ENCODE measurements around the gene MAPK11. TPM values are rescaled to one million over a fixed set of nuclear protein-coding genes. Genes with fewer than 3 reads are reported as not detected.
A peak's percentile ranks its signal among the peaks of the same experiment; 100 is the strongest.

Gene MAPK11
- total RNA-seq, 1 experiment from 2014 or later = 14.3 TPM

DNA sequence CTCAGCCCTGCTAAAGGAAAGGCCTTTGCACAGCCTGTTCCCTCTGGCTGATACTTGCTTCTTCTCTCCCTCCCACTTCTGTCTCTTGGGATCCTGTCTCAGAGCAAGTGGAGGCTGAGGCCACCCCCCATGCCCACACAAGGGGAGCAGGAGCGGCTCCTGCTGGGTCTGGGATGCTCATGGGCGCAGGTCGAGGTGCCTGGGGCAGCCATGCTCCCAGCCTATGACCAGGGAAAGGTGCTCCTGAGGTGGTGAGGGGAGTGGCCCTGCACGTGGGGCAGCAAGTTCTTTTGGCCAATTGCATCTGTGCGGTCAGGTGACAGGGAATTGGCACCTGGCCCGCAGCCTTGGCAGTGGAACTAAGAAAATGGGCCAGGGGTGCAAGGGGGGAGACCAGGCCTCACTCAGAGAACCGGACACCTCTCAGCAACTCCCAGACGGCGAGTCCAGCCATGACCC is 1.5 kb downstream of the MAPK11 start:
- CTCF ChIA-PET = no interaction called here
- no TSS peak for BruUV-seq (replicated peaks)
- Mint-ChIP-seq H3K4me3 (ENCODE audit: low read depth, unreplicated experiment) (peak overlapping the region; percentile 63), H3K27me3 (ENCODE audit: unreplicated experiment) (no peaks in the 10 kb centered on the region), H3K9me3 (ENCODE audit: low read depth, unreplicated experiment) (no peaks in the 10 kb centered on the region), H3K36me3 (ENCODE audit: insufficient read depth, unreplicated experiment) (peaks cover 41% of the 10 kb centered on the region), H3K27ac (ENCODE audit: unreplicated experiment) (no peak overlapping the region), H3K4me1 (ENCODE audit: low read depth, unreplicated experiment) (peaks cover 17% of the 10 kb centered on the region)
- TF ChIP-seq CTCF (IDR thresholded peaks at IDR 0.05; ENCODE audit: unreplicated experiment) = no peak
- DNase-seq = peak; percentile 62
- intact Hi-C loops (cut with micrococcal nuclease; ENCODE audit: unreplicated experiment) = no loop called here

GRCh38 chr22:50267591-50268390 is 2.4 kb downstream of the MAPK11 start:
- CTCF ChIA-PET = no interaction called here
- intact Hi-C loops (cut with micrococcal nuclease; ENCODE audit: unreplicated experiment) = no loop called here
- Mint-ChIP-seq H3K4me3 (ENCODE audit: low read depth, unreplicated experiment) (no peak overlapping the region), H3K36me3 (ENCODE audit: insufficient read depth, unreplicated experiment) (peaks cover 35% of the 10 kb centered on the region), H3K4me1 (ENCODE audit: low read depth, unreplicated experiment) (peaks cover 14% of the 10 kb centered on the region), H3K9me3 (ENCODE audit: low read depth, unreplicated experiment) (no peaks in the 10 kb centered on the region), H3K27me3 (ENCODE audit: unreplicated experiment) (no peaks in the 10 kb centered on the region), H3K27ac (ENCODE audit: unreplicated experiment) (no peak overlapping the region)
- TF ChIP-seq CTCF (IDR thresholded peaks at IDR 0.05; ENCODE audit: unreplicated experiment) = no peak
- no TSS peak for BruUV-seq (replicated peaks)
- no peak for DNase-seq

- peaks cover 21% of the 10 kb centered on the region for H3K4me1 Mint-ChIP-seq (ENCODE audit: low read depth, unreplicated experiment)
- H3K9me3 Mint-ChIP-seq (ENCODE audit: low read depth, unreplicated experiment) = no peaks in the 10 kb centered on the region
- no peaks in the 10 kb centered on the region for H3K27me3 Mint-ChIP-seq (ENCODE audit: unreplicated experiment)
- intact Hi-C loops (cut with micrococcal nuclease; ENCODE audit: unreplicated experiment) = no loop called here
- no peak for DNase-seq
- H3K36me3 Mint-ChIP-seq (ENCODE audit: insufficient read depth, unreplicated experiment) = peaks cover 35% of the 10 kb centered on the region
- H3K27ac Mint-ChIP-seq (ENCODE audit: unreplicated experiment) = no peak overlapping the region
- no peak overlapping the region for H3K4me3 Mint-ChIP-seq (ENCODE audit: low read depth, unreplicated experiment)
- TF ChIP-seq CTCF (IDR thresholded peaks at IDR 0.05; ENCODE audit: unreplicated experiment) = no peak
- no TSS peak for BruUV-seq (replicated peaks)
- CTCF ChIA-PET = no interaction called here
These were observed 3.2 kb downstream of the MAPK11 start for GRCh38 chr22:50266994-50267393.

GRCh38 chr22:50264946-50265669 is 5.1 kb downstream of the MAPK11 start:
- CTCF ChIA-PET = no interaction called here
- no peaks in the 10 kb centered on the region for H3K9me3 Mint-ChIP-seq (ENCODE audit: low read depth, unreplicated experiment)
- no peak overlapping the region for H3K4me3 Mint-ChIP-seq (ENCODE audit: low read depth, unreplicated experiment)
- peaks cover 27% of the 10 kb centered on the region for H3K36me3 Mint-ChIP-seq (ENCODE audit: insufficient read depth, unreplicated experiment)
- intact Hi-C loops (cut with micrococcal nuclease; ENCODE audit: unreplicated experiment) = no loop called here
- no peaks in the 10 kb centered on the region for H3K27me3 Mint-ChIP-seq (ENCODE audit: unreplicated experiment)
- H3K4me1 Mint-ChIP-seq (ENCODE audit: low read depth, unreplicated experiment) = peaks cover 24% of the 10 kb centered on the region
- no peak overlapping the region for H3K27ac Mint-ChIP-seq (ENCODE audit: unreplicated experiment)
- no peak for TF ChIP-seq CTCF (IDR thresholded peaks at IDR 0.05; ENCODE audit: unreplicated experiment)
- no TSS peak for BruUV-seq (replicated peaks)
- DNase-seq = no peak
